Peyer's patch (tissue), 4 donors: Measurements from ENCODE around the gene SLC1A3.

Experiments
- POLR2A ChIP-seq, 2 donors: fragments of 450-650 bp; IDR thresholded peaks; one replicate each; pipeline ENCODE4 v1.5.1; 2017; ENCODE audit warnings: antibody characterized with exemption in 2 of 2, mild to moderate bottlenecking in 2 of 2, moderate library complexity in 2 of 2
- TF ChIP-seq, protein P1 (sequence below), 6 experiments: fragments of 450-650 bp in 4 of 6; fragments of 200-600 bp in 2 of 6; sonication (generic) in 1 of 6; IDR thresholded peaks; one replicate each; pipeline ENCODE4 v1.5.1; 2017 to 2019; ENCODE audit warnings: antibody characterized with exemption in 6 of 6, mild to moderate bottlenecking in 3 of 6, moderate library complexity in 1 of 6

DNA sequence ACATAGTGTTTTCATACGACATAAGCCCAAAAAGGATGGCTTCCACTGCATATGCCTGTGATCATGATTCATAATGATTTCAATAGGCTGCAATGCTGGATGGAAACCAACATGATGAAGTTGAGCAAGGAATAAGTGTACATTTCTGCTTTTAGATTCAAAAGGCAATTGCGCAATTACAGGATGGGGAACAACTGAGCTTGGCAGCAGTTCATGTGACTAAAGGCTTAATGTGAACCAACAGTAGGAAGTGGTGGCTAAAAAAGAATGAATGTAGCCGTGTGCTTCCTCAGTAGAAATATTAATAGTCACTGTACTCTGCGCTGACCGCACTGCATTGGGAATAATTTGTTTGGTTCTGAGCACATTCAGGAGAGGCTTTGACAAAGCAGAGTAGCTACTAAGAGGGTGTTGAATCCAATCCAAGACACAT lies 51.2 kb downstream of the SLC1A3 start:
- TF ChIP-seq, protein P1, sequence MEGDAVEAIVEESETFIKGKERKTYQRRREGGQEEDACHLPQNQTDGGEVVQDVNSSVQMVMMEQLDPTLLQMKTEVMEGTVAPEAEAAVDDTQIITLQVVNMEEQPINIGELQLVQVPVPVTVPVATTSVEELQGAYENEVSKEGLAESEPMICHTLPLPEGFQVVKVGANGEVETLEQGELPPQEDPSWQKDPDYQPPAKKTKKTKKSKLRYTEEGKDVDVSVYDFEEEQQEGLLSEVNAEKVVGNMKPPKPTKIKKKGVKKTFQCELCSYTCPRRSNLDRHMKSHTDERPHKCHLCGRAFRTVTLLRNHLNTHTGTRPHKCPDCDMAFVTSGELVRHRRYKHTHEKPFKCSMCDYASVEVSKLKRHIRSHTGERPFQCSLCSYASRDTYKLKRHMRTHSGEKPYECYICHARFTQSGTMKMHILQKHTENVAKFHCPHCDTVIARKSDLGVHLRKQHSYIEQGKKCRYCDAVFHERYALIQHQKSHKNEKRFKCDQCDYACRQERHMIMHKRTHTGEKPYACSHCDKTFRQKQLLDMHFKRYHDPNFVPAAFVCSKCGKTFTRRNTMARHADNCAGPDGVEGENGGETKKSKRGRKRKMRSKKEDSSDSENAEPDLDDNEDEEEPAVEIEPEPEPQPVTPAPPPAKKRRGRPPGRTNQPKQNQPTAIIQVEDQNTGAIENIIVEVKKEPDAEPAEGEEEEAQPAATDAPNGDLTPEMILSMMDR (IDR thresholded peaks at IDR 0.05), result no peak
- no peak for TF ChIP-seq POLR2A (IDR thresholded peaks at IDR 0.05)
